SK-N-MC (cell line): ENCODE results near the gene CHRNA9.

Source experiments
- DNase-seq: peaks from one replicate; pipeline ENCODE4 v3.0.0-alpha.2; 2011; ENCODE audit warnings: low read depth, low spot score
- H3K27ac ChIP-seq: fragments of 200-600 bp; sonication (generic); 2 replicates; pipeline ENCODE4 v1.5.1; 2016; ENCODE audit warnings: mixed run types
- H3K36me3 ChIP-seq: fragments of 200-600 bp; sonication (generic); 2 replicates; pipeline ENCODE4 v1.6.1; 2017; ENCODE audit warnings: antibody characterized with exemption, low read length, mixed read lengths; ENCODE audit not compliant: insufficient read depth
- H3K4me3 ChIP-seq: fragments of 200-600 bp; sonication (generic); 2 replicates; pipeline ENCODE4 v1.5.1; 2016
- H3K9ac ChIP-seq: fragments of 200-600 bp; sonication (generic); 2 replicates; pipeline ENCODE4 v1.8.0; 2017; ENCODE audit warnings: mixed run types, mixed read lengths; ENCODE audit not compliant: insufficient read length
- H3K9me3 ChIP-seq: fragments of 200-600 bp; sonication (generic); 2 replicates; pipeline ENCODE4 v1.6.1; 2017; ENCODE audit warnings: low read depth, mild to moderate bottlenecking, antibody characterized with exemption, low read length, moderate library complexity, mixed read lengths
- EZH2 ChIP-seq: fragments of 200-600 bp; sonication (generic); IDR thresholded peaks from one replicate; pipeline ENCODE4 v1.6.1; 2017; ENCODE audit warnings: antibody characterized with exemption
- FOXP2 ChIP-seq: optimal IDR thresholded peaks from 2 replicates; pipeline ENCODE3; 2011; ENCODE audit warnings: mild to moderate bottlenecking, moderate library complexity; ENCODE audit not compliant: insufficient read depth; ENCODE audit errors: extremely low read length, control extremely low read depth
- POLR2AphosphoS5 ChIP-seq: IDR thresholded peaks from 2 replicates; pipeline ENCODE4 v1.6.1; 2012; ENCODE audit warnings: mild to moderate bottlenecking, low read depth, low read length, borderline replicate concordance

CHRNA9 gene

GRCh38 chr4:40306976-40307375, 28.2 kb upstream of the CHRNA9 start:
- Histone ChIP-seq H3K27ac (no peak overlapping the region), H3K36me3 (no peaks in the 10 kb centered on the region), H3K9me3 (no peaks in the 10 kb centered on the region), H3K9ac (no peak overlapping the region), H3K4me3 (no peak overlapping the region)
- no peak for DNase-seq
- TF ChIP-seq EZH2, result no peak
- TF ChIP-seq FOXP2, result no peak
- no peak for TF ChIP-seq POLR2AphosphoS5

GRCh38 chr4:40307627-40308497, 27.3 kb upstream of the CHRNA9 start:
- Histone ChIP-seq H3K9ac (no peak overlapping the region), H3K9me3 (no peaks in the 10 kb centered on the region), H3K36me3 (no peaks in the 10 kb centered on the region), H3K27ac (no peak overlapping the region), H3K4me3 (no peak overlapping the region)
- no peak for DNase-seq
- TF ChIP-seq EZH2, result no peak
- no peak for TF ChIP-seq POLR2AphosphoS5
- no peak for TF ChIP-seq FOXP2

GRCh38 chr4:40308528-40309122, 26.5 kb upstream of the CHRNA9 start:
- Histone ChIP-seq H3K9ac (no peak overlapping the region), H3K4me3 (no peak overlapping the region), H3K36me3 (no peaks in the 10 kb centered on the region), H3K9me3 (no peaks in the 10 kb centered on the region), H3K27ac (no peak overlapping the region)
- no peak for TF ChIP-seq FOXP2
- no peak for TF ChIP-seq POLR2AphosphoS5
- TF ChIP-seq EZH2, result no peak
- no peak for DNase-seq

- no peak for DNase-seq
- Histone ChIP-seq H3K9me3 (no peaks in the 10 kb centered on the region), H3K9ac (no peak overlapping the region), H3K36me3 (no peaks in the 10 kb centered on the region), H3K4me3 (peak overlapping the region; percentile 52), H3K27ac (no peak overlapping the region)
- TF ChIP-seq POLR2AphosphoS5, result no peak
- no peak for TF ChIP-seq FOXP2
- TF ChIP-seq EZH2, result no peak
Measured at GRCh38 chr4:40309250-40309774, 25.8 kb upstream of the CHRNA9 start.

GRCh38 chr4:40310225-40310624, 24.9 kb upstream of the CHRNA9 start:
- Histone ChIP-seq H3K4me3 (no peak overlapping the region), H3K9ac (no peak overlapping the region), H3K36me3 (no peaks in the 10 kb centered on the region), H3K9me3 (no peaks in the 10 kb centered on the region), H3K27ac (no peak overlapping the region)
- DNase-seq, result no peak
- no peak for TF ChIP-seq POLR2AphosphoS5
- no peak for TF ChIP-seq EZH2
- TF ChIP-seq FOXP2, result no peak

GRCh38 chr4:40311811-40312346, 23.3 kb upstream of the CHRNA9 start:
- TF ChIP-seq FOXP2, result no peak
- no peak for TF ChIP-seq POLR2AphosphoS5
- no peak for TF ChIP-seq EZH2
- no peak for DNase-seq
- Histone ChIP-seq H3K9me3 (no peaks in the 10 kb centered on the region), H3K27ac (no peak overlapping the region), H3K4me3 (no peak overlapping the region), H3K36me3 (no peaks in the 10 kb centered on the region), H3K9ac (no peak overlapping the region)

GRCh38 chr4:40314951-40315350, 20.2 kb upstream of the CHRNA9 start:
- no peak overlapping the region for H3K9ac ChIP-seq
- peak overlapping the region; percentile 98 for H3K27ac ChIP-seq
- DNase-seq, result no peak
- H3K4me3 ChIP-seq, result no peak overlapping the region
- H3K9me3 ChIP-seq, result no peaks in the 10 kb centered on the region
- no peak for TF ChIP-seq EZH2
- no peak for TF ChIP-seq FOXP2
- no peak for TF ChIP-seq POLR2AphosphoS5
- no peaks in the 10 kb centered on the region for H3K36me3 ChIP-seq

- no peak for DNase-seq
- TF ChIP-seq POLR2AphosphoS5 (no peak), FOXP2 (no peak), EZH2 (no peak)
- Histone ChIP-seq H3K4me3 (peak overlapping the region; percentile 86), H3K36me3 (no peaks in the 10 kb centered on the region), H3K27ac (peak overlapping the region; percentile 98), H3K9me3 (no peaks in the 10 kb centered on the region), H3K9ac (peak overlapping the region; percentile 77)
Measured at GRCh38 chr4:40316333-40316781, 18.8 kb upstream of the CHRNA9 start.
